ENCODE results near the gene TPRG1.

TPRG1 gene

DNA sequence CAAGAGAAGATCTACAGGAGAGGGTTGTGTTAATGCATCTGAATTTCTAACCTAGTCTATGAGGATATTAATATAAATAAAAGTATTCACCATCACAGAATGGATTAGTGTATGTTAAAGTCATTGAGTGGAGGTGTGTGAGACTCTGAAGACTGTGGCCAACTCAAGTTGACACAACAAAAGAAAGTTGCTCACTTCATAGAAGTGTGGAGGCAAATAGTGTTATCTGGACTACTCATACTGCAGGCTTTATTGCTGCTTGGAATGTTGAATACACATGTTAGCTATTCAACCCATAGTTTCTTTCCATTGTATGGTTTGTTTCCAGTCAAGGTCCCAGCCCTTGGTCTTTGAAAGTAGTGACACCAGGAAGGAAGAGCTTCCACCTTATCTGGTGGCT, 38.0 kb upstream of the TPRG1 start:
- no peak for TF ChIP-seq CTCF (IDR thresholded peaks at IDR 0.05; ENCODE audit: low read depth, low read length, missing control alignments)
- no peak for DNase-seq (ENCODE audit: low read depth)
- H3K4me3 ChIP-seq (ENCODE audit: low read depth, low read length) = no peak overlapping the region

GRCh38 chr3:189137416-189137815, 34.4 kb upstream of the TPRG1 start:
- no peak overlapping the region for H3K4me3 ChIP-seq (ENCODE audit: low read depth, low read length)
- no peak for DNase-seq (ENCODE audit: low read depth)
- no peak for TF ChIP-seq CTCF (IDR thresholded peaks at IDR 0.05; ENCODE audit: low read depth, low read length, missing control alignments)

DNA sequence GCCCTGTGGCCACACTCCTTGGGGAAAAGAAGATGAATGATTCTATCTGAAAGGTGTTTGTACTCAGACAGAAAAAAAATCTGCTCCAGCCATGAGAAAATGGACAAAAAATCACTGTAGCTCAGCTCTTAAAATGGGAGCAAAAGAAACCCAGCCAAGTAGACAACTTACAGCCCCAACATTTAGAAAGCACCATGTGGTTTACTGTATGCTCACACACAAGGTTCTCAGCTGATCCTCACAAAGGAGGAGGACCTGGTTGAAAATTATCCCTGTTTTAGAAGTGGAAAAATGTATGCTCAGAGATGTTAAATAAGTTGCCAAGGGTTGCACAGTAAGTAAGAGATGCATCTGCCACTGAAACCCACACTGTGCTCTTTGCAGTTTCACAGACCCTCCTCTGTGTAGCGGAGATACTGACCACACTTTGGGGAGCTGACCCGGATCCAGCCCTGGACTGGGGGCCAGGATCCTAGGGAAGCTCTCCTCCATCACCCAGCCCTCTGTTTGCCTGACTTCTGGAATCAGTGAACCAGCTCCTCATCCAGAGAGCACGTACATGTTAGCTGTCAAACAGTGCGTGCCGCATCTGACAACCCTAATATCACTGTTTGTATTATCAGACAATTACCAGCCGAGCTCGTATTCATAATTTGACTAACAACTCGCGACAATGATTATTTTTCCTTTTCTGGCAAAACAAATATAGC, 32.7 kb upstream of the TPRG1 start:
- DNase-seq (ENCODE audit: low read depth) = no peak
- no peak overlapping the region for H3K4me3 ChIP-seq (ENCODE audit: low read depth, low read length)
- TF ChIP-seq CTCF (IDR thresholded peaks at IDR 0.05; ENCODE audit: low read depth, low read length, missing control alignments) = no peak

DNA sequence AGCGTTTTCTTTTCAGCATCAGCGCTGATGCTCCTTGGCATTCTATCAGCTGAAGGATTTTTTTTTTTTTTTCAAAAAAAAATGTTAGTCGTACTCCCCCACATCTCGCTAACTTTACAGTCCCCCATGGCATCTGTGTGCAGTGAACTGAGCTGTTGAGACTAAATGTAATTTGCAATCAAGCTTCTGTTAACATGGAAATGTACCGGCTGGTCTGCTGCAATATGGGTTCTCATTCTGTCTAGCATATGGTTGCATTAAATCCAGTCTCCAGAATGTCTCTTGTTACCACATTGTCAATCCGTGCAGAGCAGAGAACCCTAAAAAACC, 32.2 kb upstream of the TPRG1 start:
- H3K4me3 ChIP-seq (ENCODE audit: low read depth, low read length) = no peak overlapping the region
- TF ChIP-seq CTCF (IDR thresholded peaks at IDR 0.05; ENCODE audit: low read depth, low read length, missing control alignments) = no peak
- DNase-seq (ENCODE audit: low read depth) = no peak

- H3K4me3 ChIP-seq (ENCODE audit: low read depth, low read length) = no peak overlapping the region
- no peak for TF ChIP-seq CTCF (IDR thresholded peaks at IDR 0.05; ENCODE audit: low read depth, low read length, missing control alignments)
- no peak for DNase-seq (ENCODE audit: low read depth)
These were observed 29.2 kb upstream of the TPRG1 start for GRCh38 chr3:189142527-189142926.

DNA sequence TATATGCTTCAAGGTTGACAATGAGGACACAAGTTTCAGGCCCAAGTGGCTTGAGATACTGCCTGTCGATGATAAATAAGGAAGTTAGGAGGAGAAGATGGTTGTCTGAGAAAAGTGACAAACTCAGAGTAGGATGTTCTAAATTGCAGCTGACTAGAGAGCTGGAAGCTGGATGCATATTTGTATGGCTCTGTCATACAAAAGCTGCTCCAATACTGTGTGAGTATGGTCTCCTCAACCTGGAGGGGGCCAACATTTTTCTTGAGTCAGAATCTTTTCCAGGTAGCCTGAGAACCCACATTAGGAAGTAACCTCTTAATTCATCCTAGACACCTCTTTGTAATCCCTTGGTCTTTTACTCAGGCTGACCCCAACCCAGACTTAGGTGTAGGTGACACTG, 28.4 kb upstream of the TPRG1 start:
- no peak overlapping the region for H3K4me3 ChIP-seq (ENCODE audit: low read depth, low read length)
- no peak for TF ChIP-seq CTCF (IDR thresholded peaks at IDR 0.05; ENCODE audit: low read depth, low read length, missing control alignments)
- DNase-seq (ENCODE audit: low read depth) = no peak

DNA sequence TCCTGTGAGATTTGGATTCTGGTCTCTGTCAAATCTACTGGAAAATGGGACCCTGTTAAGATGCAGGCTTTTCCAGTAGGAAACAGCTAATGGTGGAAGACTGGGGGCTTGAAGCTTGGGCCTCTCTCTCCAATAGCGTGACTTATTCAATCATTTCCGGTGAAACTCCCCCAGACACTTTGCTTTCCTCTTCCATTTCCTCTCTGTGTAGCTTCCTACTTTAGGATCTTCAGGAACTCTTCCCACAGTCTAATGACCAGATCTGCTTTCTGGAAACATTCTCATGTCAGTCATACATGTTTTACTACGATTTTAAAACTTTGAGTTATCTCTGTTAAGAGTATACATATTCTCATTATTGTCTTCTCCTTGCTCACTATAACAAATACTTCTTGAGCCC, 28.0 kb upstream of the TPRG1 start:
- DNase-seq (ENCODE audit: low read depth) = no peak
- no peak for TF ChIP-seq CTCF (IDR thresholded peaks at IDR 0.05; ENCODE audit: low read depth, low read length, missing control alignments)
- H3K4me3 ChIP-seq (ENCODE audit: low read depth, low read length) = no peak overlapping the region
